ENCODE measurements around the gene ABCB1. TPM values are rescaled to one million over a fixed set of nuclear protein-coding genes. Genes with fewer than 3 reads are reported as not detected.

ABCB1 gene
- total and polyA plus RNA-seq, 9 of the 15 experiments (the other 6 are each of a cell fraction or from before 2014, with no cell fraction given), result 0.03 to 0.86 (median 0.52) TPM

DNA sequence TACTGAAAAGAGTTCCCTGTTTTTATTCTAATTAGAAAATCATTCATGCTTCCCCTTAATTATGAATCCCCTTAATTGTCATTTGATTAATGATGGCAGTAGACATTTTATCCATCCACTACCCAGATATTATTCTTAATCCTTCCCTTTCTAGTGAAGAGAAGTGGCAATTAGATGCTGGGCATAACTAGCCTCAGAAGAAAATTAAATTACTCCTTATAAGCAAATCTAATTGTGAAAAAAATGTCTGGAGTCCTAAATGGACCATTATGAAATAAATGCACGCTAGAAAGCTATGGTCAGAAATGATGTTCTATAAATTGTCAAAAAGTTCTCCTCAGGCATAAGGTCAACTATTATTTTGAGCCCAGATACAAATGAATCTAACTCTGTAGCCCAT lies 4.5 kb downstream of the ABCB1 start:
- TF ChIP-seq ZFP36 (IDR thresholded peaks at IDR 0.05; ENCODE audit: low read depth, low read length, partially characterized antibody) (no peak), BCL6 (CRISPR knock-in tag; IDR thresholded peaks at IDR 0.05) (no peak), PML (IDR thresholded peaks at IDR 0.05; ENCODE audit: low read length) (no peak), ZEB2 (IDR thresholded peaks at IDR 0.05) (no peak), MCM2 (IDR thresholded peaks at IDR 0.05; ENCODE audit: low read depth) (no peak), XRCC4 (IDR thresholded peaks at IDR 0.05; ENCODE audit: extremely low read depth, insufficient read depth, insufficient read length) (no peak), NR3C1 (CRISPR knock-in tag; IDR thresholded peaks at IDR 0.05) (no peak), ARNT (IDR thresholded peaks at IDR 0.05) (no peak), MIER1 (IDR thresholded peaks at IDR 0.05; ENCODE audit: low read depth) (no peak), TAF7 (tag; IDR thresholded peaks at IDR 0.05) (no peak), PHB2 (IDR thresholded peaks at IDR 0.05; ENCODE audit: low read depth) (no peak), IRF2 (CRISPR knock-in tag; IDR thresholded peaks at IDR 0.05) (no peak), CBFA2T3 (IDR thresholded peaks at IDR 0.05) (no peak)
- TF ChIP-seq, protein P1, sequence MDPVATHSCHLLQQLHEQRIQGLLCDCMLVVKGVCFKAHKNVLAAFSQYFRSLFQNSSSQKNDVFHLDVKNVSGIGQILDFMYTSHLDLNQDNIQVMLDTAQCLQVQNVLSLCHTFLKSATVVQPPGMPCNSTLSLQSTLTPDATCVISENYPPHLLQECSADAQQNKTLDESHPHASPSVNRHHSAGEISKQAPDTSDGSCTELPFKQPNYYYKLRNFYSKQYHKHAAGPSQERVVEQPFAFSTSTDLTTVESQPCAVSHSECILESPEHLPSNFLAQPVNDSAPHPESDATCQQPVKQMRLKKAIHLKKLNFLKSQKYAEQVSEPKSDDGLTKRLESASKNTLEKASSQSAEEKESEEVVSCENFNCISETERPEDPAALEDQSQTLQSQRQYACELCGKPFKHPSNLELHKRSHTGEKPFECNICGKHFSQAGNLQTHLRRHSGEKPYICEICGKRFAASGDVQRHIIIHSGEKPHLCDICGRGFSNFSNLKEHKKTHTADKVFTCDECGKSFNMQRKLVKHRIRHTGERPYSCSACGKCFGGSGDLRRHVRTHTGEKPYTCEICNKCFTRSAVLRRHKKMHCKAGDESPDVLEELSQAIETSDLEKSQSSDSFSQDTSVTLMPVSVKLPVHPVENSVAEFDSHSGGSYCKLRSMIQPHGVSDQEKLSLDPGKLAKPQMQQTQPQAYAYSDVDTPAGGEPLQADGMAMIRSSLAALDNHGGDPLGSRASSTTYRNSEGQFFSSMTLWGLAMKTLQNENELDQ (CRISPR knock-in tag; IDR thresholded peaks at IDR 0.05; ENCODE audit: borderline replicate concordance), result no peak
- TF ChIP-seq, protein P2, sequence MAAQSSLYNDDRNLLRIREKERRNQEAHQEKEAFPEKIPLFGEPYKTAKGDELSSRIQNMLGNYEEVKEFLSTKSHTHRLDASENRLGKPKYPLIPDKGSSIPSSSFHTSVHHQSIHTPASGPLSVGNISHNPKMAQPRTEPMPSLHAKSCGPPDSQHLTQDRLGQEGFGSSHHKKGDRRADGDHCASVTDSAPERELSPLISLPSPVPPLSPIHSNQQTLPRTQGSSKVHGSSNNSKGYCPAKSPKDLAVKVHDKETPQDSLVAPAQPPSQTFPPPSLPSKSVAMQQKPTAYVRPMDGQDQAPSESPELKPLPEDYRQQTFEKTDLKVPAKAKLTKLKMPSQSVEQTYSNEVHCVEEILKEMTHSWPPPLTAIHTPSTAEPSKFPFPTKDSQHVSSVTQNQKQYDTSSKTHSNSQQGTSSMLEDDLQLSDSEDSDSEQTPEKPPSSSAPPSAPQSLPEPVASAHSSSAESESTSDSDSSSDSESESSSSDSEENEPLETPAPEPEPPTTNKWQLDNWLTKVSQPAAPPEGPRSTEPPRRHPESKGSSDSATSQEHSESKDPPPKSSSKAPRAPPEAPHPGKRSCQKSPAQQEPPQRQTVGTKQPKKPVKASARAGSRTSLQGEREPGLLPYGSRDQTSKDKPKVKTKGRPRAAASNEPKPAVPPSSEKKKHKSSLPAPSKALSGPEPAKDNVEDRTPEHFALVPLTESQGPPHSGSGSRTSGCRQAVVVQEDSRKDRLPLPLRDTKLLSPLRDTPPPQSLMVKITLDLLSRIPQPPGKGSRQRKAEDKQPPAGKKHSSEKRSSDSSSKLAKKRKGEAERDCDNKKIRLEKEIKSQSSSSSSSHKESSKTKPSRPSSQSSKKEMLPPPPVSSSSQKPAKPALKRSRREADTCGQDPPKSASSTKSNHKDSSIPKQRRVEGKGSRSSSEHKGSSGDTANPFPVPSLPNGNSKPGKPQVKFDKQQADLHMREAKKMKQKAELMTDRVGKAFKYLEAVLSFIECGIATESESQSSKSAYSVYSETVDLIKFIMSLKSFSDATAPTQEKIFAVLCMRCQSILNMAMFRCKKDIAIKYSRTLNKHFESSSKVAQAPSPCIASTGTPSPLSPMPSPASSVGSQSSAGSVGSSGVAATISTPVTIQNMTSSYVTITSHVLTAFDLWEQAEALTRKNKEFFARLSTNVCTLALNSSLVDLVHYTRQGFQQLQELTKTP (IDR thresholded peaks at IDR 0.05; ENCODE audit: low read depth in 1 of 2, partially characterized antibody in 2 of 2), result no peak
- 0% methylated on average over 1 of the region's 1 CpG for WGBS (ENCODE audit: insufficient coverage, low coverage, missing lambda C conversion rate)
- Histone ChIP-seq H3K4me2 (ENCODE audit: insufficient read depth, low read length) (no peak overlapping the region), H3K4me3 (no peak overlapping the region), H3K9me3 (replicated peaks; ENCODE audit: control insufficient read depth, insufficient read depth, low read depth, low read length) (no peaks in the 10 kb centered on the region), H3K79me2 (ENCODE audit: control insufficient read depth, insufficient read depth, low read length) (no peaks in the 10 kb centered on the region), H3K9ac (ENCODE audit: insufficient read depth in 1 of 2, low read depth in 2 of 2, low read length in 2 of 2) (no peak overlapping the region), H4K20me1 (replicated peaks; ENCODE audit: control insufficient read depth, insufficient read depth, low read length) (no peaks in the 10 kb centered on the region), H3K4me1 (replicated peaks in 1 of 2; ENCODE audit: control insufficient read depth in 2 of 2, insufficient read depth in 2 of 2, low read length in 2 of 2) (peaks cover 0 to 4% of the 10 kb centered on the region in 2 experiments; a peak in 1 of 5 replicates), H3K27me3 (ENCODE audit: control insufficient read depth in 2 of 2, insufficient read depth in 2 of 2, low read length in 2 of 2) (peaks cover 0 to 10% of the 10 kb centered on the region in 2 experiments; a peak in 2 of 5 replicates), H3K9me1 (ENCODE audit: control insufficient read depth, insufficient read depth, low read length) (no peaks in the 10 kb centered on the region), H2AFZ (ENCODE audit: low read depth, low read length) (no peak overlapping the region), H3K36me3 (ENCODE audit: control insufficient read depth, insufficient read depth, low read length) (no peaks in the 10 kb centered on the region), H3K27ac (ENCODE audit: extremely low read depth, low read depth, low read length) (no peak overlapping the region)
- in situ Hi-C loops (cut with MboI) (no loop called here), intact Hi-C loops (cut with micrococcal nuclease) (no loop called here)
- ChIA-PET POLR2A (no interaction called here), CTCF (ENCODE audit: low intra/inter-chr PET ratio) (no interaction called here)
- ATAC-seq (no peak), DNase-seq (ENCODE audit: extremely low read depth in 1 of 4, low spot score in 3 of 4) (no peak), FAIRE-seq (no peak)
- BruUV-seq (replicated peaks), result no TSS peak

All from K562 (cell line).